HG03045 (cell line): ENCODE measurements around the gene DNAJB4.
A peak's percentile ranks its signal among the peaks of the same experiment; 100 is the strongest.

ENCODE experiments used
- ATAC-seq: cut with Tn5 transposase; IDR thresholded peaks from one replicate; pipeline ENCODE4 v1.9.1; 2021; ENCODE audit warnings: mild to moderate bottlenecking, moderate library complexity; ENCODE audit not compliant: unreplicated experiment

DNAJB4 gene

DNA sequence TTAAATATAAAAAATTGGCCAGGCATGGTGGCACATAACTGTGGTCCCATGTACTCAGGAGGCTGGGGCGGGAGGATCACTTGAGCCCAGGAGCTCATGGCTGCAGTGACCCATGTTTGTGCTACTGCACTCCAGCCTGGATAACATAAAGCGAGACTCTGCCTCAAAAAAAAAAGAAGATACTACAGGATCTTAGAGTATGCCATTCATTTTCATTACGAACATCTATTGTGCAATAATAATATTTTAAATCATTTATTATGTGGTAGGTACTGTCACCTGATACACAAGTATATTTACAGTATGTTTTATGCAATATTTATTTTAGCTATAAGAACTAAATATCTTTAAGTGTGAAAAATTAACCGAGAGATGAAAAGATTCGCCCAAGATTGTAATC is 31.7 kb downstream of the DNAJB4 start:
- ATAC-seq, result no peak

- no peak for ATAC-seq
Observed at GRCh38 chr1:78038071-78038470, 33.3 kb downstream of the DNAJB4 start.

GRCh38 chr1:78038491-78038939 is 33.8 kb downstream of the DNAJB4 start:
- ATAC-seq, result no peak

- ATAC-seq, result no peak
Observed at GRCh38 chr1:78040484-78041089, 35.8 kb downstream of the DNAJB4 start.

DNA sequence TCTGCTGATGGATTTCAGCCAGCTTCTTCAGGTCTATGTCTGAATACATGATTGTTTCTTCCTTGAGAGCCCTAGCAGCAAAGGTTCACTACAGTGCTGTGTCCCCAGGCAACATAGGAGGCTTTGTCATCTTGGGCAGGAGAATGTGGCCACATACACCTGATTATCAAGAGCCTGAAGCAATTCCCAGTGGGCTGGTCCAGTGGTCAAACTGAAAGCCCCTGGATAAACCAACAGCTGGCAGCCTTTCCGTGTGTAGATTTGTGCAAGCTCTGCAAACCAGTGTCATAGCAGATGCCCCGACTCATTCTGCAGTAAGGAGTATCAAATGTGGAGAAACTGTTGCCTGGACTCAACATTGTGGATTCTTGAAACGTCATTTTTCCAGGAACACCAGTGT is 38.7 kb downstream of the DNAJB4 start:
- no peak for ATAC-seq

GRCh38 chr1:78044796-78045562 is 40.2 kb downstream of the DNAJB4 start:
- ATAC-seq, result no peak

DNA sequence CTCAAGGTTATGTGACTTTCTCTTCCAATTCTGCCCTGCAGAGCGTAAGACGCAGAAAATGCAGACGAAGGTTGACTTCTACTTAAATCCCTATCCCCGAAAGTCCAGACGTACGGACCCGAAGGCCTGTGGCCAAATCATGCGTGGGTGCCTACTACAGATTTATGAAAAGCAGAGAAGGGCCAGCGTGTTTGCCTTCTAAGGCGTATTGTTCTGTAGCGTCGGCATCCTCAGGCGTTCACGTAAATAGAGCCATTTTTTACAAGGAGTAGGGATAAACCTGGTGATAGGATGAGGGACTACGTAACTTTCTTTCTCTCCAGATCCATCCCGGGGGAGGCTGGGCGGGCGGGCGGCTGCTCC is 40.8 kb downstream of the DNAJB4 start:
- ATAC-seq, result no peak

DNA sequence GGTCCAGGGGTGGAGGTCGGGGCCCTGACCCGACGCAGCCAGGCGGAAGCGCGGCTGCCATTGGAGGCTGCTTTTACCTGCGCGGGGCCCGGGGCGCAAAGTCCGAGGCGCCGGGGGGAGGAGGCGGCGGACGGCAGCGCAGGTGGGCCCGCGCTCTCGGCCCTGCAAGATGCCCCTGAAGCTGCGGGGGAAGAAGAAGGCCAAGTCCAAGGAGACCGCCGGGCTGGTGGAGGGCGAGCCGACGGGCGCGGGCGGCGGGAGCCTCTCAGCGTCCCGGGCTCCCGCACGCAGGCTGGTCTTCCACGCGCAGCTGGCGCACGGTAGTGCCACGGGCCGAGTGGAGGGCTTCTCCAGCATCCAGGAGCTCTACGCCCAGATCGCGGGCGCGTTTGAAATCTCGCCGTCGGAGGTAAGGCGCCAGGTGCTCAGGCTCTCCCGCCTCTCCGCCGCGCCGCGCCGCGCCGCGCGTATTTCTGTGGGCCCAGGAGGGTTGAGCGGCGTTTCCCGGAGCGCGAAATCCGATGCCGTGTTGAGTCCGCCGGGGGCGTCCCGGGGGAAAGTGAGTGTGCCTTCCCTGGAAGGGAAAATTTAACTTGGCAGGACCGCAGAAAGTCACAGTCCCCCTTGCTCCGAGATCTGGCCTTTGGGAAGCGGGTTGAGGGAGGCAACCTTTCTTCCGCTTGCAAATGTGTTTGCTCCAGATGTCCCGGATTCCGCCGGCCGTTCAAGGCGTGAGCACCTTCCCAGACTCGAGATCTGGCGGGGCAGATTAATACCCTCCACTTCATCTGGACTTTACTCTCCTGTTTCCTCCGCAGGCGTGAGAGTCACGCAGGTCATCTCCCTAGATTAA is 41.4 kb downstream of the DNAJB4 start, which contains the start of gene GIPC2:
GIPC2 (plus strand) TSS at position 41 of the 853 bp plus-strand sequence; CDS start at position 170, 129 bp downstream.
- peak; percentile 50 for ATAC-seq

DNA sequence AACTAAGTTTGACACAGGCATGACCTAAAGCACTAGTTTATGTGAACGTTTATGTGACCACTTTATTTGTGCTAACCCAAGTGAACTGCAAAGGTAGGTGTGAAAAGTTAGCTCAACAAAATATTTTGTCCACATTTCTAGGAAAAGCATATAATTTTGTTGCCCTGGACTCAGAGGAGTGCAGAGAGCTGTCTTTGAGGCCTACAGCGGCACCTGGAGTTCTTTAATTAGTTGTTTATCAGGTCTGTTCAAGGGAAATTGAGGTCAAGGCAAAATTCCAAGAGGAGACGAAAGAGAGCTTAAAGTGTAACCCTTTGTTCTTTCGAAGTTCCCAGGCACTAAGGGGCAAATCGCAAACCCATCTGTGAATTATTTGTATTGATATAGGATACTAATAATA is 42.4 kb downstream of the DNAJB4 start:
- ATAC-seq, result no peak

- no peak for ATAC-seq
Observed at GRCh38 chr1:78047631-78048030, 42.9 kb downstream of the DNAJB4 start.

DNA sequence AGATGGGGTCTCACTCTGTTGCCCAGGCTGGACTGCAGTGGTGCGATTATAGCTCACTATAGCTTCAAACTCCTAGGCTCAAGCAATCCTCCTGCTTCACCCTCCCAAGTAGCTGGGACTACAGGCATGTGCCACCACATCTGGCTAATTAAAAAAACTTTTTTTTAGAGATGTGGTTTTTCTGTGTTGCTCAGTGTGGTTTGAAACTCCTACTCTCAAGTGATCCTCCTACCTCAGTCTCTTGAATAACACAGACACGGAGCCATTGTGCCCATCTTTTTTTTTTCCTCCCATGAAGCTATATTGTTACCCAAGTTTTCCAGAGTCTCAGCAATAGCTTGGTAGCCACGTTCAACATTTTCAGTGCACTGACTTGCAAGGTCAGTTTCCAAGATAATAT is 43.7 kb downstream of the DNAJB4 start:
- no peak for ATAC-seq

GRCh38 chr1:78049396-78049795 is 44.7 kb downstream of the DNAJB4 start:
- no peak for ATAC-seq

GRCh38 chr1:78051005-78051404 is 46.3 kb downstream of the DNAJB4 start:
- no peak for ATAC-seq

DNA sequence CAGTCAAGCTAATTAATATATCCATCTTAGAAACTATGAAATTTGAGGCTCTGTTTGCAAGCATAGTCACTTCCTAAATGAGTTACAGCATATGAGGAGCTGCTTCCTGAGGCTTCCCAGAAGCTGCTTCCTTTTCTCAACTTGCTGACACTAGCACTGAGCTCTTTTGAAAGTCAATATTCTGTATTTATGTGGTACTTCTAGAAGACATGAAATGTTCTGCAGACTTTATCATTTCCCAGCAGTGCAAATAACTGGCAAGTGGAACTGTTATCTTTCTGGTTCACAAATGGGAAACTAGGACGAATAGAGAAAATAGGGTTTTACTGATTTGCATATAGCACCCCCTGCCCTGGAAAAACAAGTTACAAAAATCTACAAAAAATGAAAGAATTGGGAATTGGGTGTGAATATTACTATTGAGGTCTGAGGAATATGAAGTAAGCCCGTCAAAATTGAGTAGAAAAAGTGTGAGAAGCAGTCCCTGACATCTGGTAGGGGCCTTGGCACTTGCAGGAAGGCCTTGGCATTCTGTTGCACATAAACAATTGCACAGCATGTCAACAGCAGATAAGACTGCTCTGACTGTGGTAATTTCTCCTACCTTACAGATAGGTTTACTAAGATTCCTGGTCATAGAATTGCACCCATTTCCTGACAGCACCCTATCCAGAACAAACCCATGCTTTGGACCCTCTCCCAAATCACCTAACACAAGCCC is 48.1 kb downstream of the DNAJB4 start:
- ATAC-seq, result no peak

GRCh38 chr1:78053498-78053897 is 48.8 kb downstream of the DNAJB4 start:
- no peak for ATAC-seq

DNA sequence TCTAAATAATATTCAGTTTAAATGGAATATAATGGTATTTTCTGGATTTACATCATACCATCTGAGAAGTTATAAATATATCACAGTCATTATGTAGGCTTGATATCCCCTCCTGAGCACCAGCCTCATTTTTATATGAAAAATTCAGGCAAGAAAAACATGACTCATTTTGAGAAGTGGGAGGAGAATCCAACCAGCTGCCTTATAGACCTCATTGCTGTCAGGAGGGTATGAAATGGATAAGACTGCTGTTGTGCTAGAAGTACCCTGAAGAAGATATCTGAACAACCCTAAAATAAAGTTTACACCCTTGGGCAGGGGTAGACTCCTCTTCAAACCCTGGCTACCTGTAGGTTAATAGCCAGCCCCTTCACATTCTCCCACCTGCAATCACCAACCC is 49.8 kb downstream of the DNAJB4 start:
- no peak for ATAC-seq

DNA sequence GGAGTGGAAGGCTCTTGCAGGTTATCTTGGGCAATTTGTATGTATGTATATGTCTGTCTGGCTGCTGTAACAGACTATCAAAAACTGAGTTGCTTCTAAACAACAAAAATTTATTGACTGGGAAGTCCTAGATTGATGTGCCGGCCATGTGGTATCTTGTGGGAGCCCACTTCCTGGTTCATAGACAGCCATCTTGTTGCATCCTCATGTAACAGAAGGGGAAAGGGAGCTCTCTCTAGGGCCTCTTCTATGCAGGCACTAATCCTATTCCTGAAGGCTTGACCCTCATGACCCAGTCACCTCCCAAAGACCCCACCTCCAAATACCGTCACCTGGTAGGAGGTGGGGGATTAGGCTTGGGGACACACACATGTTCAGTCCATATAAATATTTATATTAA is 50.2 kb downstream of the DNAJB4 start:
- no peak for ATAC-seq

DNA sequence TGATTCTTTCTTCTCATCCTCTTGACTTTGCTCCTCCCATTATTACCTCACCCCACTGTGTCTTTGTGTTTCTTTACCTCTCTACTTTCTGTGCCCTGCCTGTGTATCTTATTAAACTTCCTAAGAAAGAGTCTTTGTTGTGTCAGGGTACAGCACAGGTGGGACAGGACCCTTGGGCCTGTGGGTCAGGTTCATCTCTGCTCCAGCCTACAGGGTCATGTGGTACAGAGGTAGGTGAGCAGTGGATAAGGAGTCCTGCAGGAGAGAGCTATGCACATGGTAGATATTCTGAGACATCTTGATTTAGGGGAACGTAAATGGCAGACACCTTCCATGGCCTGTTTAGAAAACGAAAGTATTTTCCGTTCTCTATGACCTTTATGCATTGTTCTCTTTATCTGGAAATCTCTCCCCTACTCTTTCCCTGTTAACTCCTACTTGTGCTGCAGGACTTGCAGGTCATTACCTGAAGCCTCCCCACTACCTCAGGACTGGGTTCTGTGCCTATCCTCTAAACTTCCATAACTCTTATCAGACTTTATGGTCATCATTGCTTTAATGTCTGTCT is 50.9 kb downstream of the DNAJB4 start:
- ATAC-seq, result no peak

DNA sequence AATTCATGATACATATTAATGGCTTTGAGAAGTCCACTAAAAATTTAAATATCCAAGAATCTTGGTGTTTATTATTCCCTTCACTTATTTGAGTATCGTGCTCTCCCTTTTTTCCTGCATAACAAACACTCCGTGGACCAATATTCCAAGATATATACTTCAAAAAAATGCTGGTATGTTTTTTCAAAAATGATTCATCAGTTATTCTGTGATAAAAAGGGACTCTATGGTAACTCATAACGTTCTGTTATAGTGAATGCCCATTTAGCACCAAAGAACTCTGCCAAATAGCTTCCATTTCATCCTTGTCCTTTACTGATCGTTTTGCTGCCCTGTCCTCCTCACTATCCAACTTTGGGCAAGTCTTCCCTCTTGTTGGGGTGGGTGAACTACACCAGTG is 53.9 kb downstream of the DNAJB4 start:
- no peak for ATAC-seq

DNA sequence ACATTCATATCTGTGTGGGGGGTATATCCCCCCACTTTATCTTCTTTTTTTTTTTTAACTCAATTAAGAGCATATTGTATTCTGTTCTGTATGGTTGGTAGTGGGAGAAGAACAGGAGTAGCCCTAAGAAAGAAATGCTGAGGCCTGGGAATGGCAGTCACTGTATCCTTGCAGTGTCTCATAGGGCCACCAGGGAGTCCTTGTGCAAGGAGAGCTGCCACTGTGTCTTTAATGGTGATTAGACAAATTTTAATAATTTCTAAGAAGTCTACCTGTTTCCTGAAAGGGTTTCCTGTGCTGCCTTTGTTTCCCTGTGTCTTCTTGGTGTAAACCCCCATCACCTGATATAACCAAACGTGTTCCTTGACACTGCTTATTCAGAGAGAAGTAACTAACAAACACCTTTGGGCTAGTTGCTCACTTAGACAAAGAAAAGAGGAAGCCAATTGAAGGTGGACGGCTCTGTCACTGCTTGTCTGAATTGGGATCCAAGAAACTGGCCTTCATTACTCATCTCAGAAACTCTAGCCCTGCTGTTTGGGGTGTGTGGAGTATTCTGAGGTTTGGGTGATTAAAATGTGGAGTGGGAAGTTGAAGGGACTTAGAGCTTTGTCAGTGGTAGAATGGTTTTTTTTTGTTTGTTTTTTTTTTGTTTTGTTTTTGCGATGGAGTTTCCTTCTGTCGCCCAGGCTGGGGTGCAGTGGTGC is 56.3 kb downstream of the DNAJB4 start:
- peak; percentile 82 for ATAC-seq
